Mononuclear cell (primary cell): ENCODE measurements around the gene MTRFR. TPM values are rescaled to one million over a fixed set of nuclear protein-coding genes. Genes with fewer than 3 reads are reported as not detected.

Experiments used
- H3K27me3 ChIP-seq: 2 replicates; pipeline ENCODE4 v1.6.0; 2011; ENCODE audit warnings: low read length, control low read depth; ENCODE audit not compliant: insufficient read depth
- H3K4me1 ChIP-seq: 2 replicates; pipeline ENCODE4 v1.5.1; 2011; ENCODE audit warnings: mild to moderate bottlenecking, low read length, control low read depth; ENCODE audit not compliant: insufficient read depth
- H3K4me3 ChIP-seq: 2 replicates; pipeline ENCODE4 v1.5.1; 2011; ENCODE audit warnings: mild to moderate bottlenecking, low read length, moderate library complexity
- H3K9me3 ChIP-seq: 2 replicates; pipeline ENCODE4 v1.5.1; 2011; ENCODE audit warnings: low read depth, mild to moderate bottlenecking, control low read depth, low read length
- total RNA-seq: library from RNA; depleted of rRNA; stranded (reverse); fragments of >200 nt; gene quantifications from one replicate; pipeline ENCODE4 v1.2.3, GENCODE V29; 2012

The MTRFR gene
- total RNA-seq, 1 donor: 27.6 TPM

DNA sequence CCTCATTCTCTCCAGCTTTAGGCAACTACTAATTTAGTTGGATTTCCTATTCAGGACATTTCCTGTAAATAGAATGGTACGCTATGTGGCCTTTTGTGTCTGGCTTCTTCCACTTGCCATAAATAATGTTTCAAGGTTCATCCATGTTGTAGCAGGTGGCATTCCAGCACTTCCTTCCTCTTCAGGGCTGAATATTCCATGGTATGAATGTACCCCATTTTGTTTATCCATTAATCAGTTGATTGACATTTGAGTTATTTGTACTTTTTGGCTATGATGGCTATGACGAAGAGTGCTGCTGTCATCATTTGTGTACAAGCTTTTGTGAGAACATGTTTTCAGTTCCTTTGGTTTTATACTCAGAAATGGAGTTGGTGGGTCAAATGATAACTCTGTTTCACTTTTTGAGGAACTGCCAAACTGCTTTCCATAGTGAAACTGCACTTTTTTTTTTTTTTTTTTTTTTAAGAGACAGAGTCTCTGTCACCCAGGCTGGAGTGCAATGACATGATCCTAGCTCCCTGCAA lies 44.9 kb downstream of the MTRFR start:
- Histone ChIP-seq H3K27me3 (no peaks in the 10 kb centered on the region), H3K4me3 (no peak overlapping the region), H3K9me3 (no peaks in the 10 kb centered on the region), H3K4me1 (peaks cover 12% of the 10 kb centered on the region)

DNA sequence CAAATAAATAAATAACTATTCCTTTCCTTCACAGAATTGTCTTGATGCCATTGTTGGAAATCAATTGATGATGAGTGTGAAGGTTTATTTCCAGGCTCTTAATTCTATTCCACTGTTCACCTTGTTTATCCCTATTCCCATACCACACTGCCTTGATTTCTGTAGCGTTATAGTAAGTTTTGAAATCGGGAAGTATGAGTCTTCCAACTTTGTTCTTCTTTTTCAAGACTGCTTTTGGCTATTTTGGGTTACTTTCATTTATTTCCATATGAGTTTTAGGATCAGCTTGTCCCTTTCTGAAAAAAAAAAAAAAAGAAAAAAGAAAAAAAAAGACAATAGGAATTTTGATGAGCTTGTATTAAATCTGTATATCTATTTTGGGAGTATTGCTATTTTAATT lies 47.7 kb downstream of the MTRFR start:
- no peaks in the 10 kb centered on the region for H3K27me3 ChIP-seq
- no peaks in the 10 kb centered on the region for H3K9me3 ChIP-seq
- no peak overlapping the region for H3K4me3 ChIP-seq
- H3K4me1 ChIP-seq: peaks cover 12% of the 10 kb centered on the region

DNA sequence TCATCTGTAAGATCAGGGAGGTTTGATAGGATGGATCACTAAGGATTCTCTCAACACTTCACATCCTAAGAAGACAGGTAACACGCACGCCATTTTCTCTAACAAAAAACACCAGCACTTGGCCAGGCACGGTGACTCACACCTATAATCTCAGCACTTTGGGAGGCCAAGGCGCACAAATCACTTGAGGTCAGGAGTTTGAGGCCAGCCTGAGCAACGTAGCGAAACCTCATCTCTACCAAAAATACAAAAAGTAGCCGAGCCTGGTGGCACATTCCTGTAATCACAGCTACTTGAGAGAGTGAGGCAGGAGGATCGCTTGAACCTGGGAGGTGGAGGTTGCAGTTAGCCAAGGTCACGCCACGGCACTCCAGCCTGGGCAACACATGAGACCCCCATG lies 48.9 kb downstream of the MTRFR start:
- Histone ChIP-seq H3K4me1 (peaks cover 12% of the 10 kb centered on the region), H3K27me3 (no peaks in the 10 kb centered on the region), H3K9me3 (no peaks in the 10 kb centered on the region), H3K4me3 (no peak overlapping the region)

DNA sequence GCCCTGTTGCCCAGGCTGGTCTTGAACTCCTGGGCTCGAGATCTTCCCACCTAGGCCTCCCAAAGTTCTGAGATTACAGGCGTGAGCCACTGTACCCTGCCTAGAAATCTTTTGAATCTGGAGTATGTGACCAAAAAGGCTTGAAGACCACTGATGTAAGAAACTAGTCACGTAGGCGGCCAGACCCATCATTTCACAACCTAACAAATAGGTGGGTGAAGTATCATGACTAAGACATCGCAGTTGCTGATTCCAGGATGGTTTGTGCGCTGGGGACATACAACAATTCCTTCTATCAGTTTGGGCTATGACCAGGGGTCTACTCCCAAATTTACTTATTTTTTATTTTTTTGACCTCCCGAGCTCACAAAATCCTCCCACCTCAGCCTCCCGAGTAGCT lies 50.2 kb downstream of the MTRFR start:
- H3K4me3 ChIP-seq: no peak overlapping the region
- H3K4me1 ChIP-seq: peaks cover 4% of the 10 kb centered on the region
- no peaks in the 10 kb centered on the region for H3K27me3 ChIP-seq
- no peaks in the 10 kb centered on the region for H3K9me3 ChIP-seq

DNA sequence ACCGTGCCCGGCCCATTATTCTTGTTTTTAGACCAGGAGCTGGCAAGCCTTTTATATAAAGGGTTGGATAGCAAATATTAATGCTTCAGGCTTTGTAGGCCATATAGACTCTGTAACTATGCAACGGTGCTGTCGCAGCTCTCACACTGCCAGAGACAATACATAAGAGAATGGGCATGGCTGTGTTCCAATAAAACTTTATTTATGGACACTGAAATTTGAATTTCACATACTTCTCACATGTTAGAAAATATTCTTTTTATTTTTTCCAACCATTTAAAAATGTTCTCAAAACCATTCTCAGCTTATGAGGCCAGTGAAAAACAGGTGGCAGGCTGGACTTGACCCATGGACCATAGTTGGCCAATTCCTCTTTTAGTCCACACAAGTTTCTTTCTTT lies 51.4 kb downstream of the MTRFR start:
- no peaks in the 10 kb centered on the region for H3K27me3 ChIP-seq
- H3K4me1 ChIP-seq: no peaks in the 10 kb centered on the region
- H3K9me3 ChIP-seq: no peaks in the 10 kb centered on the region
- no peak overlapping the region for H3K4me3 ChIP-seq

DNA sequence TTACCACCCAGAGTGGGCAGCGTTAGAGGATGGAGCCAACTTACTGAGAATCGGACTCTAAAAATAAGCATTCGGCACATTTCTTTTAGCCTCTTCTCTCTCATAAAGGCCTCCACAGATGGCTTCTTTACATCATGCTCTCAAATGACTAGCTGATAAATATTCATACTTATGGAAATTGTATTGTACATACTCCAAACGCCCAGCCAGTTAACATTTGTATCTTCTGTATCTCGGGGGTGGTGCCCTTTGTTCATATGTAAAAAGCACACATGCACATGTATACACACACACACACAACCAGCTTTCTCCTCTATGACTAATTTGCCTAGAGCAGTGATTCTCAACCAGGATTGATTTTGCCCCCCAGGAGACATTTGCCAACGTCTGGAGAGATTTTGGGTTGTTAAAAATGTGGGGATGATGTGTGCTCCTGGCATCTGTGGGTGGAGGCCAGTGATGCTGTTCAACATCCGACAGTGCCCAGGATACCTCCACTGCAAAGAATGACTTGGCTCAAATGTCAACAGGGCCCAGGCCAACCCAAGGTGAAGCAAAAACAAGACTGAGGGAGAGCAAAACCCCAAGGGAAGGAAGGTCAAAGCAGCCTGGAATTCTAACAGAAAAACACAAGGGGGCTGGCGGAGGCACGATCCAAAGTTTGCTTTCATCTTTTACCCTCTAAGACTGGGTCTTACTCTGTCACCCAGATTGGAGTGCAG lies 53.6 kb downstream of the MTRFR start:
- Histone ChIP-seq H3K4me3 (no peak overlapping the region), H3K4me1 (no peaks in the 10 kb centered on the region), H3K9me3 (no peaks in the 10 kb centered on the region), H3K27me3 (no peaks in the 10 kb centered on the region)

DNA sequence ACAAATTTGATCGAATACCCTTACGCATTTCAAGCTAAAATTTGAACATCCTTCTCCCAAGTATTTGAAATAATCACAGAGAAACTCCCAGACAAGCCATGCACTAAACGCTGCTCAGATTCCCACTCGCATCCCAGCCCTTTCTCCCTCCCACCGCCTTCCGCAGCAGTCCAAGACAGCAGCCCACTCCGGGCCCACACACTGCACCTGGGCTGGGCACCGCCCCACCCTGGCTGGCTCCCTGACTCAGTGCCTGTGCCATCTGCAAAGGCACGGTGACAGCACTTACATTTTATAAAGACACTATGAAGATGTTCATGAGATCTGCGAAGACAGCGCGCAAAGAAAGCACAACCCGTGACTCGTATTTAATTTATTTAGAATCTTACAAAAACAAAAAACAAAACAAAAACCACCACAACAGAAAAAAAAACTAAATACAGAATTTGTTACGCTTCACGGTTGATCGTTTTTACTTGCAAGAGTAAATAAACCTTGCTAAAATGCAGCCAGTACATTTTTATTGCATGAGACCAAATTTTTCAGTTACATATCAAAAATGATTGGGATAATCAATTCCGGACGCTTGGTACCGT lies 55.6 kb downstream of the MTRFR start:
- H3K9me3 ChIP-seq: no peaks in the 10 kb centered on the region
- H3K4me3 ChIP-seq: no peak overlapping the region
- H3K27me3 ChIP-seq: no peaks in the 10 kb centered on the region
- no peaks in the 10 kb centered on the region for H3K4me1 ChIP-seq

DNA sequence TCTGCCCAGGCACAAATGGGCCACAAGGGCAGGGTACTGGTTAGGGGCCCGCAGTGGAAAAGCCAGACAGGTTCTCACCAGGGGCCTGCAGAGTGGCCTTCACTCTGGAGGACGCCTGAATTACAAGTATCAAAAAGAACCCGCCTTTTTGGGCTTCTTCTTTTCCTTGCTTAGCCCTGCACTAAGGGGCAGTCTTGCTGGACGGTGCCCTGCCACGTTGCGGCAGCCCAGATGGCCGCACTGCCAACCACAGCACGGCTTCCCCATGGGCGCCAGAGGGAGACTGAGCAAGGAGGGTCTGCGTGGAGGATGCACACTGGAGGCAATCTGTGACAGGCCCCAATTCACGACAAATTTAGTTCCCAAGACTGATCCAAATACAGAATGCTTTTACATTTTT lies 56.7 kb downstream of the MTRFR start:
- Histone ChIP-seq H3K4me3 (no peak overlapping the region), H3K4me1 (no peaks in the 10 kb centered on the region), H3K9me3 (no peaks in the 10 kb centered on the region)

DNA sequence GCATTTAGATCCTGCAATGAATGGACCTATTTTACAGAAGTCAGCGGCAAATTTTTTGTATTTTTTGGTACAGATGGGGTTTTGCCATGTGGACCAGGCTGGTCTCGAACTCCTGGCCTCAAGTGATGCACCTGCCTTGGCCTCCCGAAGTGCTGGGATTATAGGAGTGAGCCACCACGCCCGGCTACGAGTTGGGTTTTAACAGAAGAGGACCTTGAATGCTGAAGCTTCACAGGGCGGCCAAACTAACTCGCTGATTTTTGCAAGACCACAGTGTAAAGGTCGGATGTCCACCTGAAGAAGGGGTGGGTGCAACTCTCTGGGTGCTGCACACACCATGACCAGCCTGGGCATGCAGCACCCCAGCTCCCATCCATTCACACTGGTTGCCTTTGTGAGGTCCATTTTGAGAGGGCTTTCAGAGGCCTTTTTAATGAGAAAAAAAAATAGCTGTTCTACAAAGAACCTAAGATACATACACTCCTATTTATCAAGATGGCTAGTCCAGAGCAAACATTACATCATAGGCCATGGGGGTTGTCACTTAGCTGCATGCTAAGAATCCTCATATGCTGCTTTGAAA lies 60.0 kb downstream of the MTRFR start:
- no peak overlapping the region for H3K4me3 ChIP-seq
- H3K27me3 ChIP-seq: no peaks in the 10 kb centered on the region
- H3K4me1 ChIP-seq: no peaks in the 10 kb centered on the region
- H3K9me3 ChIP-seq: no peaks in the 10 kb centered on the region

More for the DNA sequence above, 56.7 kb downstream of the MTRFR start:
- no peaks in the 10 kb centered on the region for H3K27me3 ChIP-seq

DNA sequence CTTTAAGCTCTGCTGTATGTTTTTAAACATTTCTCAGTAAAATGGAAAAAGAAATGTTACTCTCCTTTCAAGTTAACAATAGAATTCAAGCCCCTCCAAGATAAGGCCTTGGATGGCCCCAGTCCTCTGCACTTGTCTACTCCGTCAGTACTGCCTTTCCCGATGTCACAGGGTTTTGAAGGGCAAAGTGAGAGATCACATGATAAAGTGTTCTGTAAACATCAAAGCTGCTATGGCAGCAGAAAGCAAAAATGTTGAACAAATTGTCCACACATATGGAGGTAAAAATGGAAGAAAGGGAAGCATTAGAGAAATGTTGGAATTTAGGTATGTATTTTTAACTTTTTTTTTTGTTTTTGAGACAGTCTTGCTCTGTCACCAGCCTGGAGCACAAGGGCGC lies 71.9 kb downstream of the MTRFR start:
- Histone ChIP-seq H3K9me3 (no peaks in the 10 kb centered on the region), H3K4me3 (no peak overlapping the region), H3K27me3 (no peaks in the 10 kb centered on the region), H3K4me1 (no peaks in the 10 kb centered on the region)

DNA sequence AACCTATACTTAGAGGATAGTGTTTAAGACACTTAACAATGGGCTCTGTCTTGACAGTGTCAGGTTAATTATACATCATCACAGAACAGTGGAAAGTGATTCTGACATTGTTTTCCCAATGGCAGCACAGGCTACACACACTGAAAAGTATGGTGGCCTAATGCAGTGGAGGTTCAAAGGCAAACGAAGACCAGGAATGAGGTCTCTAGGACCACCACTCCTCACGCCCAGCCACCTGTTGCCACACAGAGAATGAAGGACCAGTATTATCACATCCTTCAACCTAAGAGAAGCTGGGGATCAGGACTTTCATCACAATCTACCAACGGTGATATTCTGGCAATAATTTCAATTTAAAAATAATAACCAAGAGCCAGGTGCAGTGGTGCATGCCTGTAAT lies 73.0 kb downstream of the MTRFR start:
- H3K4me3 ChIP-seq: no peak overlapping the region
- no peaks in the 10 kb centered on the region for H3K27me3 ChIP-seq
- H3K9me3 ChIP-seq: no peaks in the 10 kb centered on the region
- H3K4me1 ChIP-seq: no peaks in the 10 kb centered on the region

Other genes with a start within 250 kb of the MTRFR start
- 11.8 TPM for gene PITPNM2, start 82.3 kb upstream of the MTRFR start, total RNA-seq
- gene MPHOSPH9, start 295 bp upstream of the MTRFR start, total RNA-seq: 93.6 TPM
- gene CDK2AP1, start 38.4 kb downstream of the MTRFR start, total RNA-seq: 42.3 TPM
- 43.6 TPM for gene SBNO1, start 131.4 kb downstream of the MTRFR start, total RNA-seq
- gene KMT5A, start 150.7 kb downstream of the MTRFR start, total RNA-seq: 40.3 TPM
- 9.9 TPM for gene RILPL2, start 203.2 kb downstream of the MTRFR start, total RNA-seq
- 13.7 TPM for gene SNRNP35, start 224.7 kb downstream of the MTRFR start, total RNA-seq